ENCODE data around the gene SYNDIG1.

Gene SYNDIG1

GRCh38 chr20:24701027-24701426, 231.6 kb downstream of the SYNDIG1 start:
- no peak overlapping the region for H3K4me3 ChIP-seq (replicated peaks; ENCODE audit: low read depth, low read length)
- DNase-seq (ENCODE audit: low read depth): no peak
- TF ChIP-seq CTCF (IDR thresholded peaks at IDR 0.05; ENCODE audit: low read length, missing control alignments): no peak

- no peak overlapping the region for H3K4me3 ChIP-seq (replicated peaks; ENCODE audit: low read depth, low read length)
- TF ChIP-seq CTCF (IDR thresholded peaks at IDR 0.05; ENCODE audit: low read length, missing control alignments): no peak
- DNase-seq (ENCODE audit: low read depth): no peak
Measured at GRCh38 chr20:24701668-24702067, 232.2 kb downstream of the SYNDIG1 start.

- no peak for TF ChIP-seq CTCF (IDR thresholded peaks at IDR 0.05; ENCODE audit: low read length, missing control alignments)
- no peak overlapping the region for H3K4me3 ChIP-seq (replicated peaks; ENCODE audit: low read depth, low read length)
- DNase-seq (ENCODE audit: low read depth): no peak
Measured at GRCh38 chr20:24702501-24703283, 233.3 kb downstream of the SYNDIG1 start.

- no peak overlapping the region for H3K4me3 ChIP-seq (replicated peaks; ENCODE audit: low read depth, low read length)
- no peak for TF ChIP-seq CTCF (IDR thresholded peaks at IDR 0.05; ENCODE audit: low read length, missing control alignments)
- no peak for DNase-seq (ENCODE audit: low read depth)
Measured at GRCh38 chr20:24703284-24703610, 233.8 kb downstream of the SYNDIG1 start.

GRCh38 chr20:24704899-24705298, 235.5 kb downstream of the SYNDIG1 start:
- no peak for TF ChIP-seq CTCF (IDR thresholded peaks at IDR 0.05; ENCODE audit: low read length, missing control alignments)
- no peak for DNase-seq (ENCODE audit: low read depth)
- no peak overlapping the region for H3K4me3 ChIP-seq (replicated peaks; ENCODE audit: low read depth, low read length)

- DNase-seq (ENCODE audit: low read depth): no peak
- H3K4me3 ChIP-seq (replicated peaks; ENCODE audit: low read depth, low read length): no peak overlapping the region
- TF ChIP-seq CTCF (IDR thresholded peaks at IDR 0.05; ENCODE audit: low read length, missing control alignments): no peak
Measured at GRCh38 chr20:24705486-24705885, 236.1 kb downstream of the SYNDIG1 start.
